AG10803 (cell line): ENCODE data around the gene CTRL.

Experiments
- DNase-seq: peaks from one replicate; pipeline ENCODE4 v3.0.0; 2010; ENCODE audit warnings: low read depth
- H3K4me3 ChIP-seq: 2 replicates; pipeline ENCODE4 v1.5.1; 2011; ENCODE audit warnings: mild to moderate bottlenecking, low read length, control low read depth
- TF ChIP-seq, protein P1 (sequence below): conservative IDR thresholded peaks from 2 replicates; pipeline ENCODE4 v1.5.1; 2011; ENCODE audit warnings: mild to moderate bottlenecking, low read length, control low read depth, inconsistent platforms

The CTRL gene

DNA sequence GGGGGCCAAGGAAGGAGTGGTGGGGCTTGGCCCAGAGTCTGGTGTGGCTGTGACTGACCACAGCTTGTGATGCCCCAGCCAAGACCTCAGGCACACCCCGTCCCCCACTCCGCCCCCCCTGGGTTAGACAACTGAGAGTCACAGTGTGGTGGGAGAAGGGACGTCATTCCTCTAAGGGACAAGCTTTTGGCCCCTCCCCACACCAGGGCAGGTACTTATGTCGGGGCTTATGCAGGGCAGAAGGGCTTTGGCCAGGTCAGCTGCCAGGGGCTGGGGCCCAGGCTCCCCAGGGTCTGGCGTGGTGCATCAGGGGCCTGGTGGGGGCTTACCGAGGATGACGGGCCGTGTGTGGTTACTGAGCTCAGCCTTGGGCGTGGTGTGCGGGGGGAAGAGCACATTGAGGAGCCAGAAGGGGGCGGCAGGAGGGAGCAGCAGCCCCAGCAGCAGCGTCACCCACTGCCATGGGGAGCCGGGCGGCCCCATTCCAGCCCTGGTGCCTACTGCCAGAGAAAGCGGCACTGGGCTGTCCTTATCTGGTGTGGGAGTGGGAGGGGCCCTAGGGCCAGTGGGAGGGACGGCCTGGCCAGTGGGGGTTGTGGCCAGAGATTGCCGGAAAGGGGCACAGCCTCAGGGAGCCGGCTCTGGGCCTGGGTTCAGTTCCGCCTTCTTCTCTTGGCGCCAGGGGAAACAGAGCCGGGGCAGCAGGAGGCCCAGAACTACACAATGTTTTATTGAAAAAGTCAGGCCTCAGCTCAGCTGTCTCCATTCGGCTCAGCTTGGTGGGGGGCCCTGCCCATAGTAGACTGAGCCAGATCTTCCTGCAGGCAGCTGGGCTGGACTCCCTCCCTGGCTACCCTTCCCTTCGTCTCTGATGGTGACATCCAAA is 12.2 kb upstream of the CTRL start, which contains the start of gene LCAT:
LCAT (minus strand) TSS at position 502 of the 886 bp plus-strand sequence; CDS start at position 483, 19 bp downstream.
- no peak within 1 kb of the TSS for H3K4me3 ChIP-seq
- DNase-seq: no peak
- TF ChIP-seq, protein P1, sequence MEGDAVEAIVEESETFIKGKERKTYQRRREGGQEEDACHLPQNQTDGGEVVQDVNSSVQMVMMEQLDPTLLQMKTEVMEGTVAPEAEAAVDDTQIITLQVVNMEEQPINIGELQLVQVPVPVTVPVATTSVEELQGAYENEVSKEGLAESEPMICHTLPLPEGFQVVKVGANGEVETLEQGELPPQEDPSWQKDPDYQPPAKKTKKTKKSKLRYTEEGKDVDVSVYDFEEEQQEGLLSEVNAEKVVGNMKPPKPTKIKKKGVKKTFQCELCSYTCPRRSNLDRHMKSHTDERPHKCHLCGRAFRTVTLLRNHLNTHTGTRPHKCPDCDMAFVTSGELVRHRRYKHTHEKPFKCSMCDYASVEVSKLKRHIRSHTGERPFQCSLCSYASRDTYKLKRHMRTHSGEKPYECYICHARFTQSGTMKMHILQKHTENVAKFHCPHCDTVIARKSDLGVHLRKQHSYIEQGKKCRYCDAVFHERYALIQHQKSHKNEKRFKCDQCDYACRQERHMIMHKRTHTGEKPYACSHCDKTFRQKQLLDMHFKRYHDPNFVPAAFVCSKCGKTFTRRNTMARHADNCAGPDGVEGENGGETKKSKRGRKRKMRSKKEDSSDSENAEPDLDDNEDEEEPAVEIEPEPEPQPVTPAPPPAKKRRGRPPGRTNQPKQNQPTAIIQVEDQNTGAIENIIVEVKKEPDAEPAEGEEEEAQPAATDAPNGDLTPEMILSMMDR: no peak

GRCh38 chr16:67943256-67943618 is 11.6 kb upstream of the CTRL start:
- TF ChIP-seq, protein P1: no peak
- DNase-seq: no peak
- no peak overlapping the region for H3K4me3 ChIP-seq

GRCh38 chr16:67942510-67943255 is 11.0 kb upstream of the CTRL start:
- TF ChIP-seq, protein P1: no peak
- no peak for DNase-seq
- H3K4me3 ChIP-seq: no peak overlapping the region

- TF ChIP-seq, protein P1: peak; percentile 66
- H3K4me3 ChIP-seq: no peak overlapping the region
- peak; percentile 24 for DNase-seq
Measured at GRCh38 chr16:67942200-67942509, 10.5 kb upstream of the CTRL start.

DNA sequence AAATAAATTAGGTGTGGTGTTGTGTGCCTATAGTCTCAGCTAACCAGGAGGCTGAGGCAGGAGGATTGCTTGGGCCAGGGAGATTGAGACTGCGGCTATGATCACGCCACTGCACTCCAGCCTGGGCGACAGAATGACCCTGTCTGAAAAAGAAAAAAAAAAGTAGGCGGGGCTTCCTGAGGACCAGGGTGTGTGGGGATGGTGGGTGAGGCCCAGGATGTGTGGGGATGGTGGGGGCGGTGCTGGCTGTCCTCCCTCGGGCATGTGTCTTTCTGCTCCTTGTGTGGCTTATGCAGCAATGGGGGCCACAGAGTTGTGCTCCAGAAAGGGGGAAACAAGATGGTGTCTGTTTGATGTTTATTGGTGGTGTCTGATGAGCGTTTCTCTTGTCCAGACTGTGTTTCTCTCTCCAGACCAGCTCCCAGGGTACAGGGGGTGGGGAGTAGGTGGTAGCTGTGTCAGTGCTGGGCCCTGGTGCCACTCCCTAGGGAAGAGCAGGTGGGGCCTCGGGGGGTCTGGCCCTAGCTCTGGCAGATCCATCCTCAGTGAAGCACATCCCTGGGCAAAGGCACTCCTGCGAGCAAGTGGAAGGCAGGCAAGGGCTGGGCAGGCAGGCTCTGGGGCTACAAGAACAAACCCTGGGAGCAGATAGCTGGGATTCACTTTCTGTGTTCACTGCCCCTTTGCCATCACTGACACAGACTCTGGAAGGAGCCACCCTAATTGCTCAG is 10.0 kb upstream of the CTRL start:
- no peak for DNase-seq
- H3K4me3 ChIP-seq: no peak overlapping the region
- TF ChIP-seq, protein P1: no peak

GRCh38 chr16:67940446-67941089 is 8.9 kb upstream of the CTRL start:
- no peak overlapping the region for H3K4me3 ChIP-seq
- TF ChIP-seq, protein P1: no peak
- DNase-seq: no peak
